Calu3 (cell line): ENCODE results near the gene BRSK1. TPM values are rescaled to one million over a fixed set of nuclear protein-coding genes. Genes with fewer than 3 reads are reported as not detected.

Source experiments
- BruUV-seq: library from RNA; stranded (reverse); fragments of 400-500 nt; replicated peaks from 2 replicates; lab custom pipeline; 2021; lab: Mats Ljungman, UMichigan
- CTCF ChIA-PET: fragments of 300-600 bp; sonication (Branson Sonifier 250); formaldehyde crosslinking; loops from one replicate; lab custom pipeline; 2022; ENCODE audit warnings: antibody characterized with exemption; lab: Charles Lee
- DNase-seq: peaks from one replicate; pipeline ENCODE4 v3.0.0; 2022
- H3K27ac Mint-ChIP-seq: one replicate; pipeline ENCODE4 v1.8.0; 2022; ENCODE audit warnings: mixed read lengths; ENCODE audit not compliant: unreplicated experiment
- H3K27me3 Mint-ChIP-seq: one replicate; pipeline ENCODE4 v1.8.0; 2022; ENCODE audit warnings: mixed read lengths; ENCODE audit not compliant: unreplicated experiment
- H3K36me3 Mint-ChIP-seq: one replicate; pipeline ENCODE4 v1.8.0; 2022; ENCODE audit warnings: mild to moderate bottlenecking, moderate library complexity, mixed read lengths; ENCODE audit not compliant: insufficient read depth, unreplicated experiment
- H3K4me1 Mint-ChIP-seq: one replicate; pipeline ENCODE4 v1.8.0; 2022; ENCODE audit warnings: mild to moderate bottlenecking, low read depth, mixed read lengths; ENCODE audit not compliant: unreplicated experiment
- H3K4me3 Mint-ChIP-seq: one replicate; pipeline ENCODE4 v1.8.0; 2022; ENCODE audit warnings: mild to moderate bottlenecking, low read depth, moderate library complexity, mixed read lengths; ENCODE audit not compliant: unreplicated experiment
- H3K9me3 Mint-ChIP-seq: one replicate; pipeline ENCODE4 v1.8.0; 2022; ENCODE audit warnings: low read depth, mixed read lengths; ENCODE audit not compliant: unreplicated experiment
- CTCF ChIP-seq: fragments of 200-600 bp; IDR thresholded peaks from one replicate; pipeline ENCODE4 v1.8.0; 2022; ENCODE audit warnings: antibody characterized with exemption; ENCODE audit not compliant: unreplicated experiment
- intact Hi-C: fragments of 100-400 bp; cut with micrococcal nuclease; formaldehyde crosslinking; loops from one replicate; pipeline ENCODE4 v1.10.0; 2022; ENCODE audit not compliant: unreplicated experiment
- total RNA-seq: library from RNA; stranded (reverse); gene quantifications from 2 replicates; pipeline ENCODE4 v1.2.3, GENCODE V29; 2022

The BRSK1 gene
- total RNA-seq, 1 experiment from 2014 or later = 3.8 TPM

GRCh38 chr19:55277494-55277893 is 6.3 kb upstream of the BRSK1 start:
- CTCF ChIA-PET = no interaction called here
- DNase-seq = no peak
- no peaks in the 10 kb centered on the region for H3K9me3 Mint-ChIP-seq
- intact Hi-C loops = no loop called here
- no peak overlapping the region for H3K4me3 Mint-ChIP-seq
- no TSS peak for BruUV-seq
- TF ChIP-seq CTCF = no peak
- H3K36me3 Mint-ChIP-seq = peaks cover 59% of the 10 kb centered on the region
- peaks cover 22% of the 10 kb centered on the region for H3K4me1 Mint-ChIP-seq
- peaks cover 7% of the 10 kb centered on the region for H3K27me3 Mint-ChIP-seq
- no peak overlapping the region for H3K27ac Mint-ChIP-seq

GRCh38 chr19:55278391-55279135 is 5.2 kb upstream of the BRSK1 start:
- Mint-ChIP-seq H3K4me3 (peak overlapping the region; percentile 95), H3K27ac (no peak overlapping the region), H3K9me3 (no peaks in the 10 kb centered on the region), H3K36me3 (peaks cover 50% of the 10 kb centered on the region), H3K27me3 (peaks cover 18% of the 10 kb centered on the region), H3K4me1 (peaks cover 22% of the 10 kb centered on the region)
- BruUV-seq = TSS peak; percentile 58
- intact Hi-C loops = no loop called here
- CTCF ChIA-PET = no interaction called here
- TF ChIP-seq CTCF = no peak
- no peak for DNase-seq

GRCh38 chr19:55279340-55279739 is 4.5 kb upstream of the BRSK1 start:
- Mint-ChIP-seq H3K36me3 (peaks cover 47% of the 10 kb centered on the region), H3K27me3 (peaks cover 26% of the 10 kb centered on the region), H3K27ac (peak overlapping the region; percentile 98), H3K4me3 (peak overlapping the region; percentile 95), H3K9me3 (no peaks in the 10 kb centered on the region), H3K4me1 (peaks cover 22% of the 10 kb centered on the region)
- CTCF ChIA-PET = interaction anchor here (0.6 to 1.2 kb wide), 4 partner anchors 60 to 158 kb away, joined by 3 to 7 read pairs (median 4); partner anchors contain the start of genes DNAAF3 and KMT5C
- DNase-seq = no peak
- TF ChIP-seq CTCF = no peak
- intact Hi-C loops = no loop called here
- no TSS peak for BruUV-seq

- no TSS peak for BruUV-seq
- H3K27ac Mint-ChIP-seq = peak within 1 kb of the TSS; percentile 98
- no peaks in the 10 kb centered on the region for H3K9me3 Mint-ChIP-seq
- intact Hi-C loops = no loop called here
- CTCF ChIA-PET = interaction anchor here (0.6 to 1.2 kb wide), 9 partner anchors 18 to 157 kb away, joined by 3 to 8 read pairs (median 3); partner anchors contain the start of genes DNAAF3, KMT5C, PTPRH and TMEM238
- H3K4me3 Mint-ChIP-seq = peak within 1 kb of the TSS; percentile 95
- H3K4me1 Mint-ChIP-seq = peaks cover 22% of the 10 kb centered on the region
- peaks cover 32% of the 10 kb centered on the region for H3K27me3 Mint-ChIP-seq
- TF ChIP-seq CTCF = no peak
- peak; percentile 99 for DNase-seq
- peaks cover 52% of the 10 kb centered on the region for H3K36me3 Mint-ChIP-seq
Measured at GRCh38 chr19:55279770-55280643, 3.8 kb upstream of the BRSK1 start, which contains the start of gene HSPBP1. HSPBP1 (minus strand) TSS chr19:55280110; CDS start chr19:55279608, 502 bp downstream.
